ENCODE data around the gene PPP6R2. TPM values are rescaled to one million over a fixed set of nuclear protein-coding genes. Genes with fewer than 3 reads are reported as not detected.

Gene PPP6R2
- total RNA-seq, 1 experiment from 2014 or later, result 42.6 TPM

- no peak overlapping the region for H2BK15ac ChIP-seq (ENCODE audit: low read depth, low read length)
- no peaks in the 10 kb centered on the region for H3K79me1 ChIP-seq (ENCODE audit: insufficient read depth, low read depth, low read length, poor library complexity, severe bottlenecking)
- DNase-seq, result no peak
- no peaks in the 10 kb centered on the region for H3K27me3 ChIP-seq (ENCODE audit: insufficient read depth, low read length)
- no peaks in the 10 kb centered on the region for H3K4me1 ChIP-seq (ENCODE audit: insufficient read depth, low read length)
- H3K23ac ChIP-seq (ENCODE audit: insufficient read length, low read depth, low read length), result no peak overlapping the region
- no peaks in the 10 kb centered on the region for H4K20me1 ChIP-seq (ENCODE audit: control insufficient read depth, insufficient read depth, insufficient read length)
- no peak overlapping the region for H3K9ac ChIP-seq (ENCODE audit: extremely low read depth, insufficient read length, low read length)
- H3K27ac Mint-ChIP-seq, result no peak overlapping the region
- H3K9me3 ChIP-seq (ENCODE audit: control insufficient read depth, low read depth, low read length), result no peaks in the 10 kb centered on the region
- peaks cover 9 to 23% (median 9%) of the 10 kb centered on the region in 3 experiments; a peak in 5 of 7 replicates for H3K36me3 Mint-ChIP-seq (ENCODE audit: insufficient read depth in 1 of 3, low read depth in 3 of 3)
- H2BK5ac ChIP-seq (ENCODE audit: insufficient read length, low read length), result no peak overlapping the region
- no peak overlapping the region for H2BK12ac ChIP-seq (ENCODE audit: insufficient read length, low read depth, low read length)
- H3K18ac ChIP-seq (ENCODE audit: insufficient read length, low read depth, low read length), result no peak overlapping the region
- H3K79me2 ChIP-seq (ENCODE audit: insufficient read depth, low read length), result peaks cover 5% of the 10 kb centered on the region; the same call in 1 of the 2 replicates
- no peak overlapping the region for H4K8ac ChIP-seq (replicated peaks; ENCODE audit: insufficient read length, low read depth, low read length)
- no peaks in the 10 kb centered on the region for H3K9me3 Mint-ChIP-seq
- TF ChIP-seq, protein P1, sequence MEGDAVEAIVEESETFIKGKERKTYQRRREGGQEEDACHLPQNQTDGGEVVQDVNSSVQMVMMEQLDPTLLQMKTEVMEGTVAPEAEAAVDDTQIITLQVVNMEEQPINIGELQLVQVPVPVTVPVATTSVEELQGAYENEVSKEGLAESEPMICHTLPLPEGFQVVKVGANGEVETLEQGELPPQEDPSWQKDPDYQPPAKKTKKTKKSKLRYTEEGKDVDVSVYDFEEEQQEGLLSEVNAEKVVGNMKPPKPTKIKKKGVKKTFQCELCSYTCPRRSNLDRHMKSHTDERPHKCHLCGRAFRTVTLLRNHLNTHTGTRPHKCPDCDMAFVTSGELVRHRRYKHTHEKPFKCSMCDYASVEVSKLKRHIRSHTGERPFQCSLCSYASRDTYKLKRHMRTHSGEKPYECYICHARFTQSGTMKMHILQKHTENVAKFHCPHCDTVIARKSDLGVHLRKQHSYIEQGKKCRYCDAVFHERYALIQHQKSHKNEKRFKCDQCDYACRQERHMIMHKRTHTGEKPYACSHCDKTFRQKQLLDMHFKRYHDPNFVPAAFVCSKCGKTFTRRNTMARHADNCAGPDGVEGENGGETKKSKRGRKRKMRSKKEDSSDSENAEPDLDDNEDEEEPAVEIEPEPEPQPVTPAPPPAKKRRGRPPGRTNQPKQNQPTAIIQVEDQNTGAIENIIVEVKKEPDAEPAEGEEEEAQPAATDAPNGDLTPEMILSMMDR (conservative IDR thresholded peaks at IDR 0.05), result no peak
- H4K5ac ChIP-seq (ENCODE audit: insufficient read length, low read depth, low read length), result no peak overlapping the region
- no peak overlapping the region for H2AFZ ChIP-seq (ENCODE audit: low read length)
- H3K4ac ChIP-seq (ENCODE audit: low read depth, low read length), result no peak overlapping the region
- H3K27ac ChIP-seq (ENCODE audit: insufficient read length, low read depth, low read length), result no peak overlapping the region
- H3T11ph ChIP-seq (ENCODE audit: low read length), result no peak overlapping the region
- no peak overlapping the region for H3K4me2 ChIP-seq (ENCODE audit: insufficient read depth, insufficient read length, low read length)
- no peak overlapping the region for H3K56ac ChIP-seq (ENCODE audit: insufficient read length, low read depth, low read length)
- H3K27me3 Mint-ChIP-seq (ENCODE audit: low read depth), result no peaks in the 10 kb centered on the region
- WGBS (ENCODE audit: extremely low coverage, insufficient read length, low lambda C conversion rate), result no CpG with 5 or more reads among the region's 8 CpGs
- H2AK5ac ChIP-seq (ENCODE audit: insufficient read length, low read length), result no peak overlapping the region
- no peaks in the 10 kb centered on the region for H3K4me1 Mint-ChIP-seq
- no peak overlapping the region for H3K14ac ChIP-seq (ENCODE audit: insufficient read depth, low read length)
- no peak overlapping the region for H3K4me3 Mint-ChIP-seq
- no peak overlapping the region for H4K91ac ChIP-seq (ENCODE audit: insufficient read length, low read depth, low read length)
- no peaks in the 10 kb centered on the region for H3K23me2 ChIP-seq (ENCODE audit: insufficient read length, low read depth, low read length, poor library complexity, severe bottlenecking)
- H2BK20ac ChIP-seq (ENCODE audit: low read depth, low read length, poor library complexity, severe bottlenecking), result no peak overlapping the region
- H2BK120ac ChIP-seq (ENCODE audit: low read depth, low read length, poor library complexity, severe bottlenecking), result no peak overlapping the region
Observed at GRCh38 chr22:50356186-50356585, 13.1 kb downstream of the PPP6R2 start.

Measured in H9 (cell line).